GM06990 (cell line): ENCODE data around the gene ATF6.

ENCODE experiments used
- DNase-seq: peaks from one replicate; pipeline ENCODE4 v3.0.0-alpha.2; 2011; ENCODE audit not compliant: insufficient read length; ENCODE audit errors: extremely low read depth
- H3K27me3 ChIP-seq: replicated peaks from 2 replicates; pipeline ENCODE4 v1.6.0; 2011; ENCODE audit warnings: low read length; ENCODE audit not compliant: control insufficient read depth, insufficient read depth
- H3K36me3 ChIP-seq: 2 replicates; pipeline ENCODE4 v1.5.1; 2011; ENCODE audit warnings: low read length; ENCODE audit not compliant: control insufficient read depth, insufficient read depth
- H3K4me3 ChIP-seq: replicated peaks from 2 replicates; pipeline ENCODE4 v1.5.1; 2011; ENCODE audit warnings: low read depth, mild to moderate bottlenecking, control low read depth, low read length
- TF ChIP-seq, protein P1 (sequence below): IDR thresholded peaks from 2 replicates; pipeline ENCODE4 v1.5.1; 2011; ENCODE audit warnings: low read length, control low read depth, mild to moderate bottlenecking, inconsistent platforms; ENCODE audit not compliant: insufficient read depth, poor library complexity, severe bottlenecking

The ATF6 gene

DNA sequence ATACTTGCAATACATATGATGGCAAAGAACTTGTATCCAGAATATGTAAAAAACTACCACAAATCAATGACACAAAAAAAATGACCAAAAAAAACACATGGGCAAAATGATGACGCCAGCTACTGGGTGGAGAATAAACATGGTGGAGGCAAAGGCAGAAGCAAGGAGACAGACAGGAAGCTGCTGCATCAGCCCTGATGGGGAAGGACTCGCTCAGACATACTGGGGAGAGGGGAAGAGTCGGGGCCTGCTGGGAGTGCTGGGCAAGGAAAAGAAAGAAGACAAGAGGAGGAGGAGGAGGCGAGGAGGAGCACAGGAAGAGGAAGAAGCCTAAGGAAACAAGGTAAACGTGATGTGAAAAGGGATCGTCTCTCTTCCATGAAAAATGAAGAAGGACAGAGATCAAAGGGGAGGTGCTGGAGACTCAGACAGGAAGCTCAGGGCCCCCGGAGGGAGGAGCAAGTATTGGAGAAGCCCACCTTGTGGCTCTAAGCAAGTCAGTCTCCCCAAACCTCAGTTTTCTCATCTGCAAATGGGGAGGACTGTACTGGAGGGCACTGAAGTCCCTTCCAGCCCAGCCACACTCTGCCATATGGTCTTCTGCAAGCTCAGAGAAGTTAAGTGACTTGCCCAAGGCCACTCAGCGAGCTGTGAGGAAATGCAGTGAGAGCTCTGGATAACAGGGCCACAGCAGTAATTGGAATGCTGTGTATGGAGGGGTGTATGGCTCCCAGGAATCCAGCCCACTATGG lies 233.4 kb downstream of the ATF6 start:
- H3K4me3 ChIP-seq = no peak overlapping the region
- H3K27me3 ChIP-seq = no peaks in the 10 kb centered on the region; the same call in 1 of the 2 replicates
- no peaks in the 10 kb centered on the region for H3K36me3 ChIP-seq
- TF ChIP-seq, protein P1, sequence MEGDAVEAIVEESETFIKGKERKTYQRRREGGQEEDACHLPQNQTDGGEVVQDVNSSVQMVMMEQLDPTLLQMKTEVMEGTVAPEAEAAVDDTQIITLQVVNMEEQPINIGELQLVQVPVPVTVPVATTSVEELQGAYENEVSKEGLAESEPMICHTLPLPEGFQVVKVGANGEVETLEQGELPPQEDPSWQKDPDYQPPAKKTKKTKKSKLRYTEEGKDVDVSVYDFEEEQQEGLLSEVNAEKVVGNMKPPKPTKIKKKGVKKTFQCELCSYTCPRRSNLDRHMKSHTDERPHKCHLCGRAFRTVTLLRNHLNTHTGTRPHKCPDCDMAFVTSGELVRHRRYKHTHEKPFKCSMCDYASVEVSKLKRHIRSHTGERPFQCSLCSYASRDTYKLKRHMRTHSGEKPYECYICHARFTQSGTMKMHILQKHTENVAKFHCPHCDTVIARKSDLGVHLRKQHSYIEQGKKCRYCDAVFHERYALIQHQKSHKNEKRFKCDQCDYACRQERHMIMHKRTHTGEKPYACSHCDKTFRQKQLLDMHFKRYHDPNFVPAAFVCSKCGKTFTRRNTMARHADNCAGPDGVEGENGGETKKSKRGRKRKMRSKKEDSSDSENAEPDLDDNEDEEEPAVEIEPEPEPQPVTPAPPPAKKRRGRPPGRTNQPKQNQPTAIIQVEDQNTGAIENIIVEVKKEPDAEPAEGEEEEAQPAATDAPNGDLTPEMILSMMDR = no peak
- no peak for DNase-seq

DNA sequence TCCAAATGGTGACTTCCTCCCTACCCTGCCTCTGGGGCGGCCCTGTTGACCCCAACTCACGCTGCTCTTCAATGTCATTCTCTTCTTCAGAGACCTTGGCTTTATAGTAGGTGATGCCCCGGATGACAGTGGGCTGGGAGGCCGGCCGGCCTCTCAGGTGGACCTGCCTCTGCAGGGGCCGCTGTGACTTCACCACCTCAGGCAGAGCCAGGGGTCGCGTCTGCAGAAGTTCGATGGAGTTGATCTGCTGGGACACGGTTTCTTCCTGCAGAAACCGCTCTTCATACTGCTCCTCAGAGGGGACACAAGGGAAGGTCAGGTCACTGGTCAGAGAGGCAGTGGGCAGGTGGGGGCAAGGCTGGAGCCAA lies 233.9 kb downstream of the ATF6 start:
- DNase-seq = no peak
- Histone ChIP-seq H3K36me3 (no peaks in the 10 kb centered on the region), H3K27me3 (no peaks in the 10 kb centered on the region; the same call in 1 of the 2 replicates), H3K4me3 (no peak overlapping the region)
- TF ChIP-seq, protein P1 = no peak

DNA sequence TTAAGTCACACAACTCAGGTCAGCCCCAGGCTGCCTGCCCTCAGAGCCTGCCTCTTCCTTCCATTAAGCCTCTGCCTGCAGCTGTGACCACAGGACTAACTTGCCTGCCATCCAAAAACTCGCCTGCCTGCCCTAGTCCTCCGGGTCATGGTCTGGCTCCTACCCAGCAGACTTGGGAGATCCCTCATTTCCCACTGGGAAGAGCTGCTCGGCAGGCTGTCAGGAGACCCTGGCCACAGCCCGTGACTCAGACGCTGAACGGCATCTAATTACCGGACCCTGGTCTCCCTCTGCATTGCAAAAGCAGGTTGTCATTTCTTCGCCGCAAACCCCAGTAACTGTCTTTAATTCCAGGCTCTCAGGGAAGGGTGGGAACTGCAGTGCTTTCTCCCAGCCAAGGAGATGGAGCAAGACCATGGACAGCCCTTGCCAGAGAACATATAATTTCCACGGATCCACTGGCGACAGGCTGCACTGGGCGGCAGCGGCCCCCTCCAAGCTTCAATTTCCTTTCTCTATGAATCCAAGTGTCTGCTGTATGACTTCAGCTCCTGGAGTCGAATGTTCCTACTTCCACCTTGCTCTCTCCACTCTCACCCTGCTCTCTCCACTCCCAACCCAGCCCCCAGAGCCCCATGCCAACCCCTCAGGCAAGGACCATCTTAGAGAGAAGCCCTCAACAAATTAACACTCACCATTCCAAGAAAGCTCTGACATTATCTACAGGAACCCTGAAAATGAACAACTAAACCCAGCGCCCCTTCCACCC lies 237.1 kb downstream of the ATF6 start:
- H3K36me3 ChIP-seq = no peaks in the 10 kb centered on the region
- no peaks in the 10 kb centered on the region; the same call in 1 of the 2 replicates for H3K27me3 ChIP-seq
- H3K4me3 ChIP-seq = no peak overlapping the region
- TF ChIP-seq, protein P1 = no peak
- DNase-seq = no peak

DNA sequence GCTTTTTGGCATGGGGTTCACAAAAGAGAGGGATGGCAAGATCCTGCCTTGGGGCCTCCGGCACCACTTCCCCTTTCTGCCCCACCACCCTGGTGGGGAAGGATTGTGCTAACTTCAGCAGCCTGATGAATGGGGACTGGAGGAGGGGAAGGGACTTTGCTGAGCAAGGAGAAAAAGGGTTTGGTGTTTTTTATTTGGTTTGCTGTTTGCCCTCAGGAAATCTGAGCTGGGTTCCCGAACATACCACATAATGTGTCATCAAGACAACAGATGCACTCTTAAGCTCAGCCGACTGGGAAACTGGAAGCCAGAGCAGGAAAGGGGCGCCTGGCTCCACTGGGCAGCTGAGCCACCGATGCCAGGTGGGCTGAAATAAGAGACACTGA lies 237.7 kb downstream of the ATF6 start:
- Histone ChIP-seq H3K27me3 (no peaks in the 10 kb centered on the region; the same call in 1 of the 2 replicates), H3K4me3 (no peak overlapping the region), H3K36me3 (no peaks in the 10 kb centered on the region)
- no peak for DNase-seq
- TF ChIP-seq, protein P1 = no peak

DNA sequence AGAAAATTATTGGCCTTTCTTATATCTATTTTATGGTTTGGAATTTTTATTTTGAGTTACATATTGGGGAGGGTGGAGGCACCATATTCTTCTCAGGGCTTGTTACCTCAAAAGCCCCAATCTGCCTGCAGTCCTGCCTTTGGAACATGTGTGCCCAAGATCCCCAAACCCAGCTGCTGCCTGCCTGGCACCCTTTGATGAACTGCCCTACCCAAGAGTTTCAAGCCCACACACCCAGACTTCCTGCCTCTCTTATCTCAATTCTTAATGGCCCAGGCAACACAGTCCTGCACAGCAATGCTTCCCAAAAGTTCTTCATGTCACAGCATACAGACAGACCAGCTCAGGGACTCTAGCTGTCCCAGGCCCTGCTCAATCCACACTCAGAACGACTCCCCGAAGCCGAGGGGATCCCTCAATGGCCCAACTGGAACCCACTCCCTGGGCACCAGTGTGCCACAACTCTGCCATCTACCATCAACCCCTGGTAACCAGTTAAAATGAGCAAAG lies 238.4 kb downstream of the ATF6 start:
- H3K27me3 ChIP-seq = no peaks in the 10 kb centered on the region; the same call in 1 of the 2 replicates
- H3K36me3 ChIP-seq = no peaks in the 10 kb centered on the region
- no peak for DNase-seq
- H3K4me3 ChIP-seq = no peak overlapping the region
- TF ChIP-seq, protein P1 = no peak
